Measurements from ENCODE around the gene STPG4.

The STPG4 gene

GRCh38 chr2:47054868-47055267 lies 100.2 kb downstream of the STPG4 start:
- no peak for DNase-seq (ENCODE audit: insufficient read length, low spot score)
- TF ChIP-seq POLR2A (IDR thresholded peaks at IDR 0.05; ENCODE audit: low read depth, low read length) (no peak), POU2F2 (IDR thresholded peaks at IDR 0.05; ENCODE audit: low read depth, low read length) (no peak), TAF1 (IDR thresholded peaks at IDR 0.05; ENCODE audit: low read depth, low read length) (no peak), POLR2AphosphoS5 (IDR thresholded peaks at IDR 0.05; ENCODE audit: low read depth, low read length) (no peak), SPI1 (IDR thresholded peaks at IDR 0.05; ENCODE audit: low read depth, low read length) (no peak), PAX5 (IDR thresholded peaks at IDR 0.05; ENCODE audit: insufficient read depth, low read length, severe bottlenecking) (no peak)

GRCh38 chr2:47054036-47054555 lies 101.0 kb downstream of the STPG4 start:
- DNase-seq (ENCODE audit: insufficient read length, low spot score) (no peak), FAIRE-seq (no peak)
- TF ChIP-seq POLR2A (IDR thresholded peaks at IDR 0.05; ENCODE audit: low read depth, low read length) (no peak), PAX5 (IDR thresholded peaks at IDR 0.05; ENCODE audit: insufficient read depth, low read length, severe bottlenecking) (no peak), SPI1 (IDR thresholded peaks at IDR 0.05; ENCODE audit: low read depth, low read length) (no peak)

More at GRCh38 chr2:47054868-47055267, 100.2 kb downstream of the STPG4 start:
- no peak for FAIRE-seq

GRCh38 chr2:47052847-47053246 lies 102.3 kb downstream of the STPG4 start:
- FAIRE-seq (no peak), DNase-seq (ENCODE audit: insufficient read length, low spot score) (no peak)
- no peak for TF ChIP-seq SPI1 (IDR thresholded peaks at IDR 0.05; ENCODE audit: low read depth, low read length)
- no peak for TF ChIP-seq PAX5 (IDR thresholded peaks at IDR 0.05; ENCODE audit: insufficient read depth, low read length, severe bottlenecking)
- TF ChIP-seq TAF1 (IDR thresholded peaks at IDR 0.05; ENCODE audit: low read depth, low read length), result no peak
- no peak for TF ChIP-seq POLR2A (IDR thresholded peaks at IDR 0.05; ENCODE audit: low read depth, low read length)
- TF ChIP-seq POLR2AphosphoS5 (IDR thresholded peaks at IDR 0.05; ENCODE audit: low read depth, low read length), result no peak
- no peak for TF ChIP-seq POU2F2 (IDR thresholded peaks at IDR 0.05; ENCODE audit: low read depth, low read length)

- TF ChIP-seq POLR2AphosphoS5 (IDR thresholded peaks at IDR 0.05; ENCODE audit: low read depth, low read length), result no peak
- no peak for TF ChIP-seq POLR2A (IDR thresholded peaks at IDR 0.05; ENCODE audit: low read depth, low read length)
- no peak for TF ChIP-seq PAX5 (IDR thresholded peaks at IDR 0.05; ENCODE audit: insufficient read depth, low read length, severe bottlenecking)
- TF ChIP-seq POU2F2 (IDR thresholded peaks at IDR 0.05; ENCODE audit: low read depth, low read length), result no peak
- TF ChIP-seq TAF1 (IDR thresholded peaks at IDR 0.05; ENCODE audit: low read depth, low read length), result no peak
- TF ChIP-seq SPI1 (IDR thresholded peaks at IDR 0.05; ENCODE audit: low read depth, low read length), result no peak
- DNase-seq (ENCODE audit: insufficient read length, low spot score) (no peak), FAIRE-seq (no peak)
These were observed 103.5 kb downstream of the STPG4 start for GRCh38 chr2:47051562-47051961.

- TF ChIP-seq POLR2AphosphoS5 (IDR thresholded peaks at IDR 0.05; ENCODE audit: low read depth, low read length) (no peak), TAF1 (IDR thresholded peaks at IDR 0.05; ENCODE audit: low read depth, low read length) (no peak), PAX5 (IDR thresholded peaks at IDR 0.05; ENCODE audit: insufficient read depth, low read length, severe bottlenecking) (no peak), POU2F2 (IDR thresholded peaks at IDR 0.05; ENCODE audit: low read depth, low read length) (no peak), POLR2A (IDR thresholded peaks at IDR 0.05; ENCODE audit: low read depth, low read length) (no peak), SPI1 (IDR thresholded peaks at IDR 0.05; ENCODE audit: low read depth, low read length) (no peak)
- FAIRE-seq, result no peak
- DNase-seq (ENCODE audit: insufficient read length, low spot score), result no peak
These were observed 104.3 kb downstream of the STPG4 start for GRCh38 chr2:47050762-47051161.

GRCh38 chr2:47050021-47050760 lies 104.9 kb downstream of the STPG4 start:
- FAIRE-seq, result no peak
- no peak for TF ChIP-seq PAX5 (IDR thresholded peaks at IDR 0.05; ENCODE audit: insufficient read depth, low read length, severe bottlenecking)
- TF ChIP-seq POLR2AphosphoS5 (IDR thresholded peaks at IDR 0.05; ENCODE audit: low read depth, low read length), result no peak
- TF ChIP-seq TAF1 (IDR thresholded peaks at IDR 0.05; ENCODE audit: low read depth, low read length), result no peak
- no peak for TF ChIP-seq POU2F2 (IDR thresholded peaks at IDR 0.05; ENCODE audit: low read depth, low read length)
- TF ChIP-seq POLR2A (IDR thresholded peaks at IDR 0.05; ENCODE audit: low read depth, low read length), result no peak
- no peak for TF ChIP-seq SPI1 (IDR thresholded peaks at IDR 0.05; ENCODE audit: low read depth, low read length)

GRCh38 chr2:47049502-47049901 lies 105.6 kb downstream of the STPG4 start:
- DNase-seq (ENCODE audit: insufficient read length, low spot score) (no peak), FAIRE-seq (no peak)
- TF ChIP-seq TAF1 (IDR thresholded peaks at IDR 0.05; ENCODE audit: low read depth, low read length), result no peak
- TF ChIP-seq POU2F2 (IDR thresholded peaks at IDR 0.05; ENCODE audit: low read depth, low read length), result no peak
- no peak for TF ChIP-seq SPI1 (IDR thresholded peaks at IDR 0.05; ENCODE audit: low read depth, low read length)
- TF ChIP-seq POLR2AphosphoS5 (IDR thresholded peaks at IDR 0.05; ENCODE audit: low read depth, low read length), result no peak
- TF ChIP-seq PAX5 (IDR thresholded peaks at IDR 0.05; ENCODE audit: insufficient read depth, low read length, severe bottlenecking), result no peak
- TF ChIP-seq POLR2A (IDR thresholded peaks at IDR 0.05; ENCODE audit: low read depth, low read length), result no peak

More at GRCh38 chr2:47050021-47050760, 104.9 kb downstream of the STPG4 start:
- no peak for DNase-seq (ENCODE audit: insufficient read length, low spot score)

GRCh38 chr2:47048801-47049480 lies 106.2 kb downstream of the STPG4 start:
- TF ChIP-seq PAX5 (IDR thresholded peaks at IDR 0.05; ENCODE audit: insufficient read depth, low read length, severe bottlenecking) (no peak), TAF1 (IDR thresholded peaks at IDR 0.05; ENCODE audit: low read depth, low read length) (no peak), POLR2AphosphoS5 (IDR thresholded peaks at IDR 0.05; ENCODE audit: low read depth, low read length) (no peak), SPI1 (IDR thresholded peaks at IDR 0.05; ENCODE audit: low read depth, low read length) (no peak), POU2F2 (IDR thresholded peaks at IDR 0.05; ENCODE audit: low read depth, low read length) (no peak), POLR2A (IDR thresholded peaks at IDR 0.05; ENCODE audit: low read depth, low read length) (no peak)
- no peak for FAIRE-seq
- no peak for DNase-seq (ENCODE audit: insufficient read length, low spot score)

GRCh38 chr2:47046271-47046670 lies 108.8 kb downstream of the STPG4 start:
- DNase-seq (ENCODE audit: insufficient read length, low spot score) (no peak), FAIRE-seq (no peak)

More at GRCh38 chr2:47046271-47046670, 108.8 kb downstream of the STPG4 start:
- TF ChIP-seq TAF1 (IDR thresholded peaks at IDR 0.05; ENCODE audit: low read depth, low read length) (no peak), POU2F2 (IDR thresholded peaks at IDR 0.05; ENCODE audit: low read depth, low read length) (no peak), SPI1 (IDR thresholded peaks at IDR 0.05; ENCODE audit: low read depth, low read length) (no peak), POLR2A (IDR thresholded peaks at IDR 0.05; ENCODE audit: low read depth, low read length) (no peak), POLR2AphosphoS5 (IDR thresholded peaks at IDR 0.05; ENCODE audit: low read depth, low read length) (no peak), PAX5 (IDR thresholded peaks at IDR 0.05; ENCODE audit: insufficient read depth, low read length, severe bottlenecking) (no peak)

Measured in GM12891 (cell line).